Activated naive CD4-positive, alpha-beta T cell treated with anti-CD3 and anti-CD28 coated beads, Interleukin-2, amount 10 ng/mL, durations not matched to agents 7 days and 5 days (primary cell): Measurements from ENCODE around the gene MAGEB2.
"Not testable (repeated sequence)": the region's sequence is repeated elsewhere in the genome, so short reads cannot be mapped to it uniquely, and the experiment has no call there.

ENCODE experiments used
- CTCF ChIA-PET: fragments of 350-600 bp; sonication (Branson Sonifier 250); formaldehyde crosslinking; loops from one replicate; lab custom pipeline; 2021; ENCODE audit warnings: antibody characterized with exemption; lab: Charles Lee
- DNase-seq: peaks from one replicate; pipeline ENCODE4 v3.0.0-alpha.2; 2020
- H3K27ac Mint-ChIP-seq: one replicate; pipeline ENCODE4 v1.8.0; 2021; ENCODE audit warnings: mild to moderate bottlenecking, moderate library complexity, mixed read lengths
- H3K27me3 Mint-ChIP-seq: one replicate; pipeline ENCODE4 v1.8.0; 2021; ENCODE audit warnings: mild to moderate bottlenecking, mixed read lengths
- H3K36me3 Mint-ChIP-seq: one replicate; pipeline ENCODE4 v1.8.0; 2021; ENCODE audit warnings: mixed read lengths
- H3K4me1 Mint-ChIP-seq: one replicate; pipeline ENCODE4 v1.8.0; 2021; ENCODE audit warnings: mixed read lengths
- H3K4me3 Mint-ChIP-seq: one replicate; pipeline ENCODE4 v1.8.0; 2021; ENCODE audit warnings: mild to moderate bottlenecking, moderate library complexity, mixed read lengths
- H3K9me3 Mint-ChIP-seq: one replicate; pipeline ENCODE4 v1.8.0; 2021; ENCODE audit warnings: mixed read lengths

Gene MAGEB2, protein sequence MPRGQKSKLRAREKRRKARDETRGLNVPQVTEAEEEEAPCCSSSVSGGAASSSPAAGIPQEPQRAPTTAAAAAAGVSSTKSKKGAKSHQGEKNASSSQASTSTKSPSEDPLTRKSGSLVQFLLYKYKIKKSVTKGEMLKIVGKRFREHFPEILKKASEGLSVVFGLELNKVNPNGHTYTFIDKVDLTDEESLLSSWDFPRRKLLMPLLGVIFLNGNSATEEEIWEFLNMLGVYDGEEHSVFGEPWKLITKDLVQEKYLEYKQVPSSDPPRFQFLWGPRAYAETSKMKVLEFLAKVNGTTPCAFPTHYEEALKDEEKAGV

DNA sequence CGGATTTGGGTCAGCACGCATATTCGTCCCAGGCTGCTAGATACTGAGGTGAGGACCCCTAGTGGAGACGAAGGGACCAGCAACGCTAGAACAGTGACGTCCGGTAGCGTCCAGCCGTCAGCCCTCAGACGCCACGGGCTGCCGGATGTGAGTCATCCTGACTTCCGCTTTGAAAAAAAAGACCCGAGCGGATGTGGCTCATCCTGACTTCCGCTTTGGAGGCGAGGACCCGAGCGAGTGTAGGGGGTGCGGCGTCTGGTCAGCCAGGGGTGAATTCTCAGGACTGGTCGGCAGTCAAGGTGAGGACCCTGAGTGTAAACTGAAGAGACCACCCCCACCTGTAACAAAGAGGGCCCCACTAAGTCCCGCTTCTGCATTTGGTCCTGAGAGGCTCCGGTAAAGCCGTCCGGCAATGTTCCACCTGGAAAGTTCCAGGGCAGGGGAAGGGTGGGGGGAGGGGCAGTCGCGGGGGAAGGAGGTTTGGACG, at the start of gene MAGEB2:
Gene MAGEB2, plus strand, starts transcription at position 207 of the 487 bp plus-strand sequence. CDS start 3,018 bp downstream, outside the sequence.
- Mint-ChIP-seq H3K9me3 (no peaks in the 10 kb centered on the region), H3K4me3 (no peak within 1 kb of the TSS), H3K27me3 (no peaks in the 10 kb centered on the region), H3K27ac (no peak within 1 kb of the TSS), H3K4me1 (no peaks in the 10 kb centered on the region), H3K36me3 (no peaks in the 10 kb centered on the region)
- CTCF ChIA-PET: no interaction called here
- no peak for DNase-seq

DNA sequence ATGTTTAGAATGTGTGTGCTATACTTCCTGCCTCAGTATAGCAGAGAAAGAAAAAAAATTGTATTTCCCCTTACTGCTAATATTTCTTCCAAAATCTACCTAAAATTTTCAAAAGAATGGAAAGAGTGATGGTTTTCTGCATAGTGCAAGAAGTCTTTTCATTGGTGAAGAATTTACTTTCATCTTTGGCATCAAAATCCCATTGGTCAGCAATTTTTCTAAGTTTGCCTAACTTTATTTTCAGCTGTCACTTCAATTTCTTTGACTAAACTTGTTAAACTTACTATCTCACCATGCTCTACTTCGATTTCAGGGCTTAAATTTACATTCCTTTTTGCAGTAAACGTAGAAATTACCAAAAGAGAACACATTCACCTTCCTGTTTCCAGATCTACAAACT, 44.5 kb upstream of the MAGEB2 start:
- CTCF ChIA-PET: no interaction called here
- H3K27me3 Mint-ChIP-seq: no peaks in the 10 kb centered on the region

DNA sequence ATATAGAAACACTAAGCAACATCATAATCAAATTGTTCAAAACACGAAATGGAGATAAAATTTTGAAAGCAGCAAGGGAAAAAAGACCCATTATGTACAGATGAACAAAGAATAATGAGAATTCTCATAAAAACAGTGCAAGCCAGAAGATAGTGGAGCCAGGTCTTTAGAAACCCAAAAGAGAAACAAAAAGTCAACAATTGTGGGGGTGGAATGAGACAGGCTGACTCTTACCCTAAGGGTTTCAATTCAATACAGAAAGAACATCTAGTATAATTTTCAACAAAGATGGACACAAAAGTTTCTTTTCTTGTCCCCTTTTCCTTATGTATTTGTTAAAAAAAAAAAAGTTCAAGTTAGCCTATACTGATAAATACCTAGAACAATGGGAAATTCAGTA, 34.0 kb upstream of the MAGEB2 start:
- no peak overlapping the region for H3K27ac Mint-ChIP-seq
- CTCF ChIA-PET: no interaction called here
- H3K36me3 Mint-ChIP-seq: no peaks in the 10 kb centered on the region
- no peaks in the 10 kb centered on the region for H3K4me1 Mint-ChIP-seq
- H3K9me3 Mint-ChIP-seq: no peaks in the 10 kb centered on the region
- peaks cover 3% of the 10 kb centered on the region for H3K27me3 Mint-ChIP-seq
- no peak for DNase-seq
- H3K4me3 Mint-ChIP-seq: no peak overlapping the region

More for the DNA sequence above, 44.5 kb upstream of the MAGEB2 start:
- Mint-ChIP-seq H3K9me3 (no peaks in the 10 kb centered on the region), H3K4me3 (no peak overlapping the region), H3K36me3 (no peaks in the 10 kb centered on the region), H3K27ac (no peak overlapping the region), H3K4me1 (no peaks in the 10 kb centered on the region)
- DNase-seq: no peak

DNA sequence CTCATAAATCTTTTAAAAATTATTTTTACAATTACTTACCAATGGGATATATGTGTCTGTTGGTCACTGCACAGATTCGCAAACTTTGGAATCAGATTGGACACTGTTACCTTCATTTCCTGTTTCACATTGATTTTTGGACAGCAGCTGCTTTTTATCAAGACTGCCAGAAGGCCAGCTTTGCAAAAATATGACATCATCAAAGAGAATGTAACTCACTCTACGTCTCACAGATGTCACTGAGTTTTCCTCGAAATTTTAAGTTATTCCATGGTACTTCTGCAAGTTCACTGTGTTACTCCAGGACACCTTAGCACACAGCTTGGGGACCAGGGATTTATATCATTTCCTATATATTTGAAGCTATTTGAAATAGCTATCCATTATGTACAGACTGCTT, 31.8 kb upstream of the MAGEB2 start:
- no peak for DNase-seq
- Mint-ChIP-seq H3K4me1 (no peaks in the 10 kb centered on the region), H3K27me3 (peaks cover 3% of the 10 kb centered on the region), H3K27ac (no peak overlapping the region), H3K36me3 (no peaks in the 10 kb centered on the region), H3K4me3 (no peak overlapping the region), H3K9me3 (no peaks in the 10 kb centered on the region)
- CTCF ChIA-PET: no interaction called here

DNA sequence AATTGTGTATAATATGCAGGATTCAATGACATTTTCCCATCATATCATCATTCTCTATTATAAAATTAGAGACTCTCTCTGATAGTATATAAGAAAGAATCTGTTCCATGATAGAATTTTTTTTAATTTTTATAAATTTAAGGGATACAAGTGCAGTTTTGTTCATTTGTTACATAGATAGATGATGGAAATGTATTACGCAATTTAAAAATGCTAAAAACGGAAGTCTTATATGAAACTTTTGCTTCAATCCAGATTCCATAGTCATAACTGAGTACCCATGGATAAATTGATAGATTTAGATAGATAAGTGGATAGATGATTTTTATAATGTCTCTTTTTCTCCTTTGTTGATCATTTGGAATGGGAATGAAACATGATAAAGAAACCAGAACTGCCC, 24.9 kb upstream of the MAGEB2 start:
- no peaks in the 10 kb centered on the region for H3K9me3 Mint-ChIP-seq
- no peaks in the 10 kb centered on the region for H3K4me1 Mint-ChIP-seq
- no peak for DNase-seq
- H3K4me3 Mint-ChIP-seq: no peak overlapping the region
- no peak overlapping the region for H3K27ac Mint-ChIP-seq
- H3K27me3 Mint-ChIP-seq: no peaks in the 10 kb centered on the region
- CTCF ChIA-PET: no interaction called here
- no peaks in the 10 kb centered on the region for H3K36me3 Mint-ChIP-seq

DNA sequence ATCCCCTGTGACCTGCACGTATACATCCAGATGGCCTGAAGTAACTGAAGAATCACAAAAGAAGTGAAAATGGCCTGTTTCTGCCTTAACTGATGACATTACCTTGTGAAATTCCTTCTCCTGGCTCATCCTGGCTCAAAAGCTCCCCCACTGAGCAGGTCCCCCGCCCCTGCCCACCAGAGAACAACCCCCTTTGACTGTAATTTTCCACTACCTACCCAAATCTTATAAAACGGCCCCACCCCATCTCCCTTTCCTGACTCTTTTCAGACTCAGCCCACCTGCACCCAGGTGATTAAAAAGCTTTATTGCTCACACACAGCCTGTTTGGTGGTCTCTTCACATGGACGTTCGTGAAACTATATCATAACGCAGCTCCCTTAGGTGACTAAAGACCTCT, 21.5 kb upstream of the MAGEB2 start:
- DNase-seq, CTCF ChIA-PET, H3K4me3 Mint-ChIP-seq, H3K9me3 Mint-ChIP-seq, H3K4me1 Mint-ChIP-seq, H3K36me3 Mint-ChIP-seq, H3K27ac Mint-ChIP-seq, H3K27me3 Mint-ChIP-seq: not testable (repeated sequence)

DNA sequence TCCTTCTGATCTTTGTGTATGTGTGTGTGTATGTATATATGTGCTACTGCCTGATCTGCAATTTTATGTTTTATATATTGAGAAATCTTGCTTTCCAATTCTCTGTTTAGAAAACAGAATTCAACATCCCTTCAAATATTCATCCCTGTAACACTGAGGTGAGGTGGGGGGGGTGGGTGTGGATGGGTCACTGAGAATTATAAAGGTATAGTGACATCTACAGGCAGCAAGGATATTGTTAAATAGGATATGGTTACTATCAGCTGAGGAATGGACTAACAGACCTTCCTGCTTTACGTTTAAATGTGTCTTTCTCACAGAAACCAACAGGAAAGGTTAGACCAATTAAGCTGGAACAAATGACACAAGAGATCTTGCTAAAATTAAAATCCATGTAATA, 19.0 kb upstream of the MAGEB2 start:
- no peak for DNase-seq
- Mint-ChIP-seq H3K9me3 (no peaks in the 10 kb centered on the region), H3K4me3 (no peak overlapping the region), H3K27me3 (no peaks in the 10 kb centered on the region), H3K4me1 (no peaks in the 10 kb centered on the region), H3K27ac (no peak overlapping the region), H3K36me3 (no peaks in the 10 kb centered on the region)
- CTCF ChIA-PET: no interaction called here

DNA sequence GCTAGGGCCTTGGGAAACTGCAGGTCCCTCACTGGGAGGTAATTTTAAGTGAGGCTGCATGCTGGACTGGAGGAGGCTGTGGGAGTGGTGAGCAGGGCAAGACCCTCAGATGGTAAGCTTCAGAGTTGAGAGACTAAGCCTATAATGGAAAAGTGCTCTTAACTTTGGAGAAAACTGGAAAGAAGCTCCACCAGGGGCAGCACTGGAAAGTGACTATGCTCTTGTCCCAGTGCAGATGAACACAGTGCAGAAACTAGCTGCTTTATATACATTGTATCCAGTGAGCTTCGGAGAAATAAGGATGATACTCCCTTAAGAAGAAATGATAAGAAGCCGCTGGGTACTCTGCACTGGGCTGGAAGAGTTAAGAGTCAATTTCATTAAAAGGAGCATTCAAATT, 3.2 kb upstream of the MAGEB2 start:
- H3K27me3 Mint-ChIP-seq: no peaks in the 10 kb centered on the region
- H3K9me3 Mint-ChIP-seq: no peaks in the 10 kb centered on the region
- no peaks in the 10 kb centered on the region for H3K4me1 Mint-ChIP-seq
- DNase-seq: no peak
- CTCF ChIA-PET: no interaction called here
- H3K4me3 Mint-ChIP-seq: no peak overlapping the region
- H3K27ac Mint-ChIP-seq: no peak overlapping the region
- no peaks in the 10 kb centered on the region for H3K36me3 Mint-ChIP-seq

DNA sequence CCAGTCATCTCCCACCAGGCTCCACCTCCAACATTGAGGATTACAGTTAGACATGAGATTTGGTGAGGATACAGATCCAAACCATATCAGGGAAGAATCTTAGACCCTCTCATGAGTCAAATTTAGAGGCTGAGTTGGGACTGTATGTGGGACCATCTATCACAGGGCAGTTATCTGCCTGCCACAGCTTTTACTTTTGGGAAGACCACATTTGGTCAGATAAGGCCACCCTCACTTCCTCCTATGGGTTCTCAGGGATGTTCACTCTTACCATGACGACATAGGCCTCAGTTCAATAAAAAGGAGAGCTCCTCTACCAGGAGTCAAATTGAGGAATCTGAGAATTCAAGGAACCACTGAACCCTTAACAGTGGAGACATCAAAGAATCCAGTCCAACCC, 2.1 kb downstream of the MAGEB2 start:
- no peak for DNase-seq
- no peaks in the 10 kb centered on the region for H3K9me3 Mint-ChIP-seq
- H3K4me1 Mint-ChIP-seq: no peaks in the 10 kb centered on the region
- CTCF ChIA-PET: no interaction called here
- no peak overlapping the region for H3K27ac Mint-ChIP-seq
- no peaks in the 10 kb centered on the region for H3K27me3 Mint-ChIP-seq
- H3K4me3 Mint-ChIP-seq: no peak overlapping the region
- H3K36me3 Mint-ChIP-seq: no peaks in the 10 kb centered on the region

DNA sequence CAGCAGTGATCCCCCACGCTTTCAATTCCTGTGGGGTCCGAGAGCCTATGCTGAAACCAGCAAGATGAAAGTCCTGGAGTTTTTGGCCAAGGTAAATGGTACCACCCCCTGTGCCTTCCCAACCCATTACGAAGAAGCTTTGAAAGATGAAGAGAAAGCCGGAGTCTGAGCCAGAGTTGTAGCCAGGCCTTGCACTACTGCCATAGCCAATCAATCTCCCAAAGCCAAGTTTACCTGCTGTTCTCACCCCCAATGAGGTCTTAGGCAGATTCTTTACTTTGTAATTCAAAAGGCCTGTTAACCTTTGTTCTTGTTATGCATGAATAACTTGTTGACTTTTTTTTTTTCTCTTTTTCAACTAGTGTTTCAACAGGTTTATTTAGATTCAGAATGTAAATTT, 4.0 kb downstream of the MAGEB2 start:
- no peaks in the 10 kb centered on the region for H3K9me3 Mint-ChIP-seq
- CTCF ChIA-PET: no interaction called here
- no peaks in the 10 kb centered on the region for H3K36me3 Mint-ChIP-seq
- H3K4me1 Mint-ChIP-seq: no peaks in the 10 kb centered on the region
- no peaks in the 10 kb centered on the region for H3K27me3 Mint-ChIP-seq
- no peak overlapping the region for H3K27ac Mint-ChIP-seq
- no peak overlapping the region for H3K4me3 Mint-ChIP-seq
- no peak for DNase-seq

DNA sequence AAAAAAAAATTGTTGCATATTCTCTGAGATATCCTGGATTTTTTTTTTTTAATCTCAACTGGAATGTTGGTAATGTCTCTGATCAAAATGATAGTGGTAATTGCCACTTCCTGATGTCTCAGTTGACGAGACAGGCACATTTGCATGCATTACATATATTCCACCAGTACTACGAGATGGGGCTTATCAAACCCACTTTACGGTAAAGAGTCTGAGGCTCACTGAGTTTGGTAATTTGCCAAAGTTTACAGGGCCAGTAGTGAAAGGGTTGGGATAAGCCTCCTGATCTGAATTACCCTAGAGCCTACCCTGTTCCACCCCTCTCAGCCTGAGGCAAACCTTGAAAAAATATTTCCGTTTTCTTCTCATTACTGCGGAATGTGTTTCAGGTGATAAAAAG, 5.3 kb downstream of the MAGEB2 start:
- Mint-ChIP-seq H3K27ac (no peak overlapping the region), H3K4me1 (no peaks in the 10 kb centered on the region), H3K27me3 (no peaks in the 10 kb centered on the region), H3K4me3 (no peak overlapping the region), H3K36me3 (no peaks in the 10 kb centered on the region), H3K9me3 (no peaks in the 10 kb centered on the region)
- no peak for DNase-seq
- CTCF ChIA-PET: no interaction called here

DNA sequence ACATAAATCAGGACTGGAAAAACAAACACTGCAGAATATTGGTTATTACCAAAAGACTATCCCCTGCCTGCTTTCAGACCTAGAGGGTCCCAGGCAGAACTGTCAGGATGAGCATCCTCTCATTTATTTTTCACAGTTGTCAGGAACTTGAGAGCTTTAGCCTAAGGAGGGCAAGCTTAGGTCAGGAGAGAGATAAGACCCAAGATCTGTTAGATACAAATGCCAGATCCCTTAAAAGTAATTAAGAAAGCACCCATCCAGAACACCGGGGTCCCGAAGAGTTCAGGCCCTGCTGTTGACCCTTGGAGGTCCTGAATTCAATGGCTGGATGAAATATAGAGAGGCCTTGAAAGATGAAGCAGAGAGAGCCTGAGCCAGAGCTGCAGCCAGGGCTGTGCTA, 9.2 kb downstream of the MAGEB2 start:
- no peaks in the 10 kb centered on the region for H3K4me1 Mint-ChIP-seq
- H3K27me3 Mint-ChIP-seq: no peaks in the 10 kb centered on the region
- no peak overlapping the region for H3K4me3 Mint-ChIP-seq
- no peaks in the 10 kb centered on the region for H3K9me3 Mint-ChIP-seq
- no peak for DNase-seq
- H3K27ac Mint-ChIP-seq: no peak overlapping the region
- no peaks in the 10 kb centered on the region for H3K36me3 Mint-ChIP-seq
- CTCF ChIA-PET: no interaction called here

DNA sequence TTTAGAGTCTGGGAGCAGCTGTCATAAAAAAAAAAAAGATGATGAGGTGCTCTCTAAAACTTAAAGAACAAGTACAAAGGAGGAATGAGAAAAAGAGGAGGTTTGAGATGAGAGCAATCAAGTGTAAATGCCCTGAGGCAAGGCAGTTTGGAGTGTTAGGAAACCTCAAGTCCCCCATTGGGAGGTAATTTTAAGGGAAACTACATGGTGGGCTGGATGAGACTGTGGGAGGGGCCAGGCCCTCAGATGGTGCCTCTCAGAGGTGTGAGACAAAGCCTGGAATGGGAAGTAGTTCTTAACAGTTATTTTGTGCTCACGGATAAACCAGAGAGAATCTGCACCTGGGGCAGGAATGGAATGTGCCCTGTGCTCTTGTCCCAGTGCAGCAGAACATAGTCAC, 13.2 kb downstream of the MAGEB2 start:
- Mint-ChIP-seq H3K4me1 (no peaks in the 10 kb centered on the region), H3K27me3 (no peaks in the 10 kb centered on the region), H3K27ac (no peak overlapping the region), H3K9me3 (no peaks in the 10 kb centered on the region), H3K36me3 (no peaks in the 10 kb centered on the region), H3K4me3 (no peak overlapping the region)
- no peak for DNase-seq
- CTCF ChIA-PET: no interaction called here

DNA sequence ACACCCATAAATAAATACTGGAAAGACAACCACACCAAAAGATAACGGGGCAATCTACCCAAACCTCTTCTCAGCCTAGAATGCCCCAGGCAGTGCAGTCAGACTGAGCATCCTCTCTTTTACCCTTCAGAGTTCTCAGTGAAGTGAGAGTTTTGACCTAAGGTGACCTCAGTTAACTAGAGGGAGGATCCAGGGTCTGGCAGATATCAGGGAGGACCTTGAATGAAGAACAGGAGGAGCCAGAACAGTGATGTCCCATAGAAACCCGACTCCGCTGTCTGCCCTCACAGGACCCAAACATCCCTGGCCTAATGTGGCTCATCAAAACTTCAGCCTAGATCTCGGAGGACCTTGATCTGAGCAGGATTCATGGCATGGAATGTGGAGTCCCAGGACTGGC, 15.0 kb downstream of the MAGEB2 start, which contains the start of gene MAGEB3:
Gene MAGEB3, plus strand, starts transcription at position 263 of the 400 bp plus-strand sequence. CDS start 5,268 bp downstream, outside the sequence.
- no peaks in the 10 kb centered on the region for H3K9me3 Mint-ChIP-seq
- DNase-seq: no peak
- H3K36me3 Mint-ChIP-seq: no peaks in the 10 kb centered on the region
- no peaks in the 10 kb centered on the region for H3K4me1 Mint-ChIP-seq
- no peak within 1 kb of the TSS for H3K4me3 Mint-ChIP-seq
- CTCF ChIA-PET: no interaction called here
- H3K27me3 Mint-ChIP-seq: no peaks in the 10 kb centered on the region
- no peak within 1 kb of the TSS for H3K27ac Mint-ChIP-seq

DNA sequence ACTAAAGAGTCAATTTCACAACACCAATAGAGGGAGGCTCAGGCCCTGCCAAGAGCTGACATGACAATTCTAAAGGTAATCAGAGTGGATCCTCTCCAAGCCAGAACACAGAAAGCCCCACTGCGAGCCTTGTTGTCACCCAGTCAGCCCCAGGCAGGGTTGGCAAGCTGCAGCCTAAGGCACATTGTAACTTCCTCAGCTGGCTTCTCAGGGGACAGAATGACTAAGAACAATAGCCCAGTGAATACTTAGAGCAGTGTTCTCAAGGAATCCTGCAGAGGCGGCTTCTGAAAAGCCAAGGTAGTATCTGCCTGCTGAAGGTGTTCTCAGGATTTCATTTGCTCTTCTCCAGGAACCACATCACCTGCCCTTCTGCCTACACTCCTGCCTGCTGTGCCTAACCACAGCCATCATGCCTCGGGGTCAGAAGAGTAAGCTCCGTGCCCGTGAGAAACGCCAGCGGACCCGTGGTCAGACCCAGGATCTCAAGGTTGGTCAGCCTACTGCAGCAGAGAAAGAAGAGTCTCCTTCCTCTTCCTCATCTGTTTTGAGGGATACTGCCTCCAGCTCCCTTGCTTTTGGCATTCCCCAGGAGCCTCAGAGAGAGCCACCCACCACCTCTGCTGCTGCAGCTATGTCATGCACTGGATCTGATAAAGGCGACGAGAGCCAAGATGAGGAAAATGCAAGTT, 26.5 kb downstream of the MAGEB2 start, which contains the start of gene MAGEB4:
Gene MAGEB4, plus strand, starts transcription at position 277 of the 692 bp plus-strand sequence. Its CDS starts 136 bp downstream, at position 413.
- Mint-ChIP-seq H3K4me3 (no peak within 1 kb of the TSS), H3K27me3 (no peaks in the 10 kb centered on the region), H3K9me3 (no peaks in the 10 kb centered on the region), H3K4me1 (no peaks in the 10 kb centered on the region), H3K27ac (no peak within 1 kb of the TSS), H3K36me3 (no peaks in the 10 kb centered on the region)
- no peak for DNase-seq
- CTCF ChIA-PET: no interaction called here
